Tibial nerve (tissue), 4 donors: ENCODE measurements around the gene ZDHHC8. TPM values are rescaled to one million over a fixed set of nuclear protein-coding genes. Genes with fewer than 3 reads are reported as not detected.

Experiments
- DNase-seq, 2 donors: peaks; one replicate each; pipeline ENCODE4 v3.0.0-alpha.2; 2019; ENCODE audit warnings: low spot score in 2 of 2
- H3K27ac ChIP-seq, 4 donors: fragments of 200-600 bp; sonication (generic) in 3 of 4; one replicate each; pipeline ENCODE4 v1.5.1; 2017 to 2019; ENCODE audit warnings: mild to moderate bottlenecking in 1 of 4
- H3K27me3 ChIP-seq, 2 donors: fragments of 200-600 bp; sonication (generic) in 1 of 2; one replicate each; pipeline versions ENCODE4 v1.5.1 to v1.6.0; 2017 to 2019
- H3K36me3 ChIP-seq, 3 donors: fragments of 200-600 bp; sonication (generic); one replicate each; pipeline ENCODE4 v1.5.1; 2018 to 2019
- H3K4me1 ChIP-seq, 4 donors: fragments of 200-600 bp; sonication (generic) in 3 of 4; one replicate each; pipeline ENCODE4 v1.5.1; 2017 to 2019
- H3K4me3 ChIP-seq, 4 donors: fragments of 200-600 bp; sonication (generic) in 3 of 4; one replicate each; pipeline ENCODE4 v1.5.1; 2017 to 2019; ENCODE audit warnings: mild to moderate bottlenecking in 1 of 4, moderate library complexity in 1 of 4
- H3K9me3 ChIP-seq, 4 donors: fragments of 200-600 bp; sonication (generic) in 3 of 4; one replicate each; pipeline ENCODE4 v1.5.1; 2017 to 2019
- EP300 ChIP-seq, 2 donors: sonication (generic); formaldehyde crosslinking; IDR thresholded peaks; one replicate each; pipeline ENCODE4 v1.6.1; 2017; ENCODE audit warnings: antibody characterized with exemption in 2 of 2, mild to moderate bottlenecking in 1 of 2
- POLR2A ChIP-seq, 2 donors: fragments of 450-650 bp; IDR thresholded peaks; one replicate each; pipeline ENCODE4 v1.6.1; 2017; ENCODE audit warnings: antibody characterized with exemption in 2 of 2, mild to moderate bottlenecking in 2 of 2, moderate library complexity in 2 of 2
- WGBS, 2 donors: methylation state at CpG; one replicate each; pipeline ENCODE4 v1.1.5; 2018; 5-methylcytosine and 5-hydroxymethylcytosine counted together
- total RNA-seq, 4 donors: library from RNA; depleted of rRNA; stranded (reverse); fragments of >200 nt; gene quantifications; one replicate each; pipeline ENCODE4 v1.1.0, GENCODE V29; 2016
- TF ChIP-seq, protein P1 (sequence below), 5 experiments: fragments of 200-600 bp in 3 of 5; fragments of 450-650 bp in 2 of 5; sonication (generic) in 3 of 5; IDR thresholded peaks; one replicate each; pipeline ENCODE4 v1.5.1; 2016 to 2019; ENCODE audit warnings: antibody characterized with exemption in 5 of 5, mild to moderate bottlenecking in 3 of 5, moderate library complexity in 2 of 5

Gene ZDHHC8
- total RNA-seq, 4 donors from 2014 or later = 40.6 to 53.7 (median 47.4) TPM

DNA sequence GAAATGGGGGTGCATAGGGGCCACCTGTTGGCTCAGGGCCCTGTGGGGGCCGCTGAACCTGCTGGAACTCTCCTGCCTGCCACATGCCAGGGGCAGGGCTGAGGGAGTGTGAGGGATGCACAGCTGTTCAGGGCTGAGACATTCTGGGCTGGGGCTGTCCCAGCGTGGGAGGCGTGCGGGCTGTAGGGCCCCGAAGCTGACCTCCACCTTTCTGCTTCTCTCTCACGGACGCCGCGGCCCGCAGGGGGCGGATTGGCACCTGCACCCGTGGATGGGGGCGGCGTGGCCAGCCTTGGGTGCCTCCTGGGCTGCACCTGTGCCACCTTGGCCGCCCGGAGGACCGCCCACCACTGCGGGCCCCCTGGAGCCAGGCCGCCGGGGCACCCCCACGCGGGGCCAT is 15.2 kb downstream of the ZDHHC8 start:
- no peak for DNase-seq
- peak overlapping the region in 3 of 4 donors; percentile 34 to 94 (median 82) for H3K27ac ChIP-seq
- H3K27me3 ChIP-seq = no peaks in the 10 kb centered on the region
- TF ChIP-seq EP300 (IDR thresholded peaks at IDR 0.05) (no peak), POLR2A (IDR thresholded peaks at IDR 0.05) (no peak)
- TF ChIP-seq, protein P1, sequence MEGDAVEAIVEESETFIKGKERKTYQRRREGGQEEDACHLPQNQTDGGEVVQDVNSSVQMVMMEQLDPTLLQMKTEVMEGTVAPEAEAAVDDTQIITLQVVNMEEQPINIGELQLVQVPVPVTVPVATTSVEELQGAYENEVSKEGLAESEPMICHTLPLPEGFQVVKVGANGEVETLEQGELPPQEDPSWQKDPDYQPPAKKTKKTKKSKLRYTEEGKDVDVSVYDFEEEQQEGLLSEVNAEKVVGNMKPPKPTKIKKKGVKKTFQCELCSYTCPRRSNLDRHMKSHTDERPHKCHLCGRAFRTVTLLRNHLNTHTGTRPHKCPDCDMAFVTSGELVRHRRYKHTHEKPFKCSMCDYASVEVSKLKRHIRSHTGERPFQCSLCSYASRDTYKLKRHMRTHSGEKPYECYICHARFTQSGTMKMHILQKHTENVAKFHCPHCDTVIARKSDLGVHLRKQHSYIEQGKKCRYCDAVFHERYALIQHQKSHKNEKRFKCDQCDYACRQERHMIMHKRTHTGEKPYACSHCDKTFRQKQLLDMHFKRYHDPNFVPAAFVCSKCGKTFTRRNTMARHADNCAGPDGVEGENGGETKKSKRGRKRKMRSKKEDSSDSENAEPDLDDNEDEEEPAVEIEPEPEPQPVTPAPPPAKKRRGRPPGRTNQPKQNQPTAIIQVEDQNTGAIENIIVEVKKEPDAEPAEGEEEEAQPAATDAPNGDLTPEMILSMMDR (IDR thresholded peaks at IDR 0.05) = no peak
- WGBS, 2 donors = 64 to 72% methylated on average over 12 to 18 of the region's 22 CpGs
- H3K4me3 ChIP-seq = no peak overlapping the region
- peaks cover 0 to 8% (median 0%) of the 10 kb centered on the region in 4 donors for H3K4me1 ChIP-seq
- no peaks in the 10 kb centered on the region for H3K9me3 ChIP-seq
- peaks cover 0 to 65% (median 0%) of the 10 kb centered on the region in 3 donors for H3K36me3 ChIP-seq

GRCh38 chr22:20147237-20147988 is 15.8 kb downstream of the ZDHHC8 start:
- Histone ChIP-seq H3K4me3 (no peak overlapping the region), H3K9me3 (no peaks in the 10 kb centered on the region), H3K36me3 (peaks cover 0 to 58% (median 0%) of the 10 kb centered on the region in 3 donors), H3K27ac (peak overlapping the region in 3 of 4 donors; percentile 34 to 94 (median 82)), H3K4me1 (peaks cover 0 to 8% (median 0%) of the 10 kb centered on the region in 4 donors), H3K27me3 (no peaks in the 10 kb centered on the region)
- TF ChIP-seq EP300 (IDR thresholded peaks at IDR 0.05) (no peak), POLR2A (IDR thresholded peaks at IDR 0.05) (no peak)
- TF ChIP-seq, protein P1 (IDR thresholded peaks at IDR 0.05) = no peak
- 61 to 71% methylated on average over 9 to 14 of the region's 14 CpGs for WGBS, 2 donors
- DNase-seq = no peak

DNA sequence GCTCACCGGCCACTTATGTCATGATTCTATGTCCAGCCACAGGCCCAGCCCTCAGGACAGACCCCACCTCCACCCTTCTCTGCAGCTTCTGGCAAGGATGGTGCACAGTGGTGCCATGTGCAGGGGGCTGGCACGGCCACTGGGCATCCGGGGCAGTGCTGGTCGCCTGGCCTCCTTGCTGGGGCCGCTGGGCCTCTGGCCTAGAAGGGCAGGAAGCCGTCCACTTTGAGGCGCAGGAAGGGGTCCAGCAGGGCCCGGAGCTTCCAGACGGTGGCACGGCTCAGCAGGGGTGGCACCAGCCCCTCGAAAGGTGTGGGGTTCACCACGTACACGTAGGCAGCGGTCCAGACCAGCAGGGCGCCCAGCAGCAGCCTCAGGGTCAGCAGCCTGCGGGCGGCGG is 16.8 kb downstream of the ZDHHC8 start:
- TF ChIP-seq EP300 (IDR thresholded peaks at IDR 0.05) = no peak
- TF ChIP-seq, protein P1 (IDR thresholded peaks at IDR 0.05) = no peak
- TF ChIP-seq POLR2A (IDR thresholded peaks at IDR 0.05) = no peak
- Histone ChIP-seq H3K27me3 (no peaks in the 10 kb centered on the region), H3K4me1 (peaks cover 0 to 8% (median 0%) of the 10 kb centered on the region in 4 donors), H3K9me3 (no peaks in the 10 kb centered on the region), H3K27ac (peak overlapping the region in 1 of 4 donors; percentile 94), H3K4me3 (no peak overlapping the region), H3K36me3 (peaks cover 0 to 48% (median 0%) of the 10 kb centered on the region in 3 donors)
- DNase-seq = no peak
- WGBS, 2 donors = 77 to 83% methylated on average over 6 to 17 of the region's 18 CpGs

GRCh38 chr22:20149257-20150250 is 17.9 kb downstream of the ZDHHC8 start:
- peaks cover 0 to 37% (median 0%) of the 10 kb centered on the region in 3 donors for H3K36me3 ChIP-seq
- H3K27me3 ChIP-seq = peaks cover 0 to 11% of the 10 kb centered on the region in 2 donors
- H3K4me1 ChIP-seq = peaks cover 0 to 15% (median 1%) of the 10 kb centered on the region in 4 donors
- 62 to 71% methylated on average over 15 to 25 of the region's 32 CpGs for WGBS, 2 donors
- H3K27ac ChIP-seq = peak overlapping the region in 1 of 4 donors; percentile 94
- no peak overlapping the region for H3K4me3 ChIP-seq
- DNase-seq = no peak
- TF ChIP-seq EP300 (IDR thresholded peaks at IDR 0.05) (no peak), POLR2A (IDR thresholded peaks at IDR 0.05) (no peak)
- TF ChIP-seq, protein P1 (IDR thresholded peaks at IDR 0.05) = no peak
- H3K9me3 ChIP-seq = no peaks in the 10 kb centered on the region
